Dermis microvascular lymphatic vessel endothelial cell (primary cell): ENCODE results near the gene VSX1. TPM values are rescaled to one million over a fixed set of nuclear protein-coding genes. Genes with fewer than 3 reads are reported as not detected.

Source experiments
- DNase-seq, 2 donors: peaks; one replicate each; pipeline versions ENCODE4 v3.0.0 to v3.0.0-alpha.2; 2010; ENCODE audit warnings: low read depth in 2 of 2
- total RNA-seq: library from RNA; depleted of rRNA; stranded (reverse); fragments of >200 nt; gene quantifications from 2 replicates; pipeline ENCODE4 v1.2.1, GENCODE V29; 2014

VSX1 gene
- total RNA-seq, 1 donor from 2014 or later: not detected

DNA sequence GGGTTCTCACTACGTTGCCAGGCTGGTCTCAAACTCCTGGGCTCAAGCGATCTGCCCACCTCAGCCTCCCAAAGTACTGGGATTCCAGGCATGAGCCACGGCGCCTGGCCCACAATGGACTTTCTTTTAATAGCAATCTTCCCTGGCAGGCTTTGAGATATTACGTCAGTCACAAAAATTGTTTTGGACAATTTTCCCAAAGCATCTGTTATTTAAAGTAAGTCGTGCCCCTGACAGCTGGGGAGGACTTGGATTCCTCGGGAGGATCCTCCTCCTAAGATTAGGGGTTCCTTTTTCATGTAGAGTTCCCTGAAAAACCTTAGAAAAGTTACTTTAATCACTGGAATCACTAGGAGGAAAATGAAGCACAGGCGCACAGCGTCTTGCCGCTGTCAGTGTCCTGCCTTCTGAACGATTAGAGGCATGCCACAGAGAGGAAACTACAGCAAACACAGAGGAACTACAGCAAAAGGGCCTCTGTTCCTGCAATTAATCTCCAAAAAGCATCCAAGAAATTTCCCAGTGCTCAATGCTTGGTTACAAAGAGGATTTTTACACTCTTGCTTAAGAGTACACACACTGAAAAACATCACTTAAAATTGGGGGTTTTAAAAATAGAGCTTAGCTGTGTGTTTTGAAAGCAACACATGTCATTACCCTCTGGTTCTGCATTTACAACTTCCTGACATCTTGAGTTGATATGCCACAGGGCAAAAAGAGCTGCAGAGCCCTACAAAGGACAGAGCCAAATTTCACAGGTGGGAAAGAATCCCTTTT lies 28.5 kb downstream of the VSX1 start:
- no peak for DNase-seq

DNA sequence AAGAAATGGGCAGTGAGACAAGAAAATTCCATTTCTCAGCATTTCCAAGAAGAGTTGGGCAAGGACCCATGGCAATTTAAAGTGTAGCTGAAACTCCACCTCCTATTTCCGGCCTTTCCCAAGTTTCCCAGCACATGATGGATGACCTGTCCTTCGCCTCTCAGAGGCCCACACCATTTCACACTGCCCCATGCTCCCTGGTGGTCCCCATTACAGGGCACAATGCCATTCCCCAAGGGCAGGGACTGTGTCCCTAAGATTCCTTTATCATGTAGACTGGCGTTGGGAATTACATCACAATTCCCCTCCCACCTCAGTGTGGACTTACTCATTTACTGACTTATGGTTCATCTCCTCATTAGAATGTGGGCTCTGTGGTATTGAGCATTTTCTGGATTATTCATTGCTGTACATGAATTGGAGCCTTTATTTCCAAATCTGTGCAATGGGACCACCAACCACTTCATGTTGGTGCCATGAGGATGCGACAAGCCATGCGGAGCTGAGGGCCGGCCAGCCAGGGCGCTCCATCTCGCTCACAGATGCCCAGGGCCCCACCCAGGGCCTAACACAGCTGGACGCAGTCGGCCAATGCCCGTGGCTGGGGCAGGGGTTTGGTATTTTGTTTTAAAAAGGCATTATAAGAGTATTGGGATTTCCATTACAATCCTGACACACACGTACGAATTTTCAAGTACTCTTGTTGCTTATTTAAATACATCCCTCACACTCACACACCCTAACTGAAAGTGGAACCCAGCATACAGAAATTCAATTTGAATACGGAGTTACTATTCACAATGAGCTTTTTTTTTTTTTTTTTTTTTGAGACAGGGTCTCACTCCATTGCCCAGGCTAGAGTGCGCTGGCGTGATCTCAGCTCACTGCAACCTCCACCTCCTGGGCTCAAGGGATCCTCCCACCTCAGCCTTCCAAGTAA lies 29.4 kb downstream of the VSX1 start:
- no peak for DNase-seq

DNA sequence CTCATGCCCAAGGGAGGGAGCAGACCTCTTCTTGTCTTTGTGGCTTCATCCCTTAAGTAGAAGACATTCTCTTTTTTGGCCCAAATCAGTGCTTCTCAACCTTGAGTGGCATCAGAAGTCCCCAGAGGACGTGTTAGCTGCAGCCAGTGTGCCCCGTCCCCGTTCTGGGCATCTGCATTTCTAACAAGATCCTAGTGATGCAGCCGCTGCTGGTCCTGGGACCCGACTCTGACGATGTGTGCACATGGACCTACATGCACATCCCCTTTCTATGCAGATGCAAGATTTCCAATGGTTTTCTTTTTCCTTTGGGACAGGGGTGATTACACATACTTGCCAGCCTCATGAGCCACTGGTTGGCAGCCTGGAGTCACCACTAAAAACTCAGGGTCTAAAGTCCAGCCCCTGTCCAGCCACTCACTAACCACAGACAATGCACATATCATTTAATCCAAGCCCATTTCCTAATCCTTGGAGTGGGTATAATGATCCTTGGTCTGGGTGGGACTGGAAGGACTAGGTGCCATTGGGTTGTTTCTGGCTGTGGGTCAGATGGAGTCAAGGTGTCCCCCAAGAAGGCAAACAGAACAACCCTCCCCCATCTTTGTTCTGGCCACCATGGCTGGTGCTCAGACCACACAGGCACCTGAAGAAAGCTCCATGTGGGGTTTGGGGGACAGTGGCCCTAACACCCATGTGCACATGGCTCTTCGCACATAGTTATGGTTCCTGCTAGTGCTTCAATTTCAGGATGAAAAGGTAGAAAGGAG lies 30.4 kb downstream of the VSX1 start:
- DNase-seq: no peak

DNA sequence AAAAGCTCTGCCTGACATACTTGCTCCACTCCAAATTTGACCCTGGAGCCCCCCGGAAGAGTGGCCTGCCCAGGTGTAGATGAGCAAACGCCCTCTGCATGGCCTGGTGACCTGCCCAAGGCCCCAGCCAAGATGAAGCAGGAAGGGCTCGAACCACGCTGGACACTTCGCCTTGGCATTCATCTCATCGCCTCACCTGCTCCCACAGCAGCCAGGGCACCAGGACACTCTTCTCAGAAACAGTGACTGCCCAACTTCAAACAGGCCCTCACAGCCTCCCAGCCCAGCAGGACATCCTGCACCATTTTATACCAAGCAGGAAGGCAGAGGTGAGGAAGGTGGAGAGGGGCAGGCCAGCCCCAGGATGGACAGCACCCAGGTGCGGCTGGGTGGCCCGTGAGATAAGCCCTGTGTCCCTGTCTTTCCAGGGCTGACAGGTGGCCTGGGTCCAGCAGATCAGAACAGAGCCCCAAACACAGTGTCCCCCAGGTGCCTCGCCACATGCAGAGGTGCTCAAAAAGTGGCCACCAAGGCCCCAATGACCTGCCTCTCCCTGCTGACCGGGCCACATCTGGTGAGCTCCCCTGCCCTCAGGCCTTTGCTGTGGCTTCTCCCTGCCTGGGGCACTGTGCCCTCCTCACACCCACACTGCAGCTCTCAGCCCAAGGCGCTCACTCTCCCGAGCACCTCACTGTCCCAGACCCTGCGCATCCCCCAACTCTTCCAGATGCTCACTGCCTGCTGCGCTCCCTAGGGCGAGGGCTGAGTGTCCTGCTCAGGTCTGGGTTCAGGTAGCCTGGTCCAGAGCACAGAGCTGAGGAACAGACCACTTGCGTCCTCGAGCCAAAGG lies 31.2 kb downstream of the VSX1 start:
- DNase-seq: no peak

DNA sequence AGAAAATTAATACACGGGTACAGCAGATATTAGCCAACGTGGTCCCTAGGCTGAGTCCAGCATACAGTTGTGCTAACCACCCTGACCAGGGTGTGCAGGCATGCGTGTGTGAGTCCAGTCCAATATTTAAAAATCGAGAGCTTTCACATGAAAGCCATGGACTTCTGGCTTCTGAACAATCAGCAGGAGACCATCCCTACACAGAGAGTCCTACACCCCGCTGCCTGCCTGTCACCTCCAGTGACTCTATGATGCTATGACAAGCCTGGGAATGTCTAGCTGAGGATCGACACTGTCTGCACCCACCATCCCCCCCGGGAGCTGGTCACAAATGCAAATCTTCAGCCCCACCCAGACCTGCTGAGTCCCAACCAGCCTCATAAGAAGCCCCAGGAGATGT lies 31.9 kb downstream of the VSX1 start:
- DNase-seq: no peak

DNA sequence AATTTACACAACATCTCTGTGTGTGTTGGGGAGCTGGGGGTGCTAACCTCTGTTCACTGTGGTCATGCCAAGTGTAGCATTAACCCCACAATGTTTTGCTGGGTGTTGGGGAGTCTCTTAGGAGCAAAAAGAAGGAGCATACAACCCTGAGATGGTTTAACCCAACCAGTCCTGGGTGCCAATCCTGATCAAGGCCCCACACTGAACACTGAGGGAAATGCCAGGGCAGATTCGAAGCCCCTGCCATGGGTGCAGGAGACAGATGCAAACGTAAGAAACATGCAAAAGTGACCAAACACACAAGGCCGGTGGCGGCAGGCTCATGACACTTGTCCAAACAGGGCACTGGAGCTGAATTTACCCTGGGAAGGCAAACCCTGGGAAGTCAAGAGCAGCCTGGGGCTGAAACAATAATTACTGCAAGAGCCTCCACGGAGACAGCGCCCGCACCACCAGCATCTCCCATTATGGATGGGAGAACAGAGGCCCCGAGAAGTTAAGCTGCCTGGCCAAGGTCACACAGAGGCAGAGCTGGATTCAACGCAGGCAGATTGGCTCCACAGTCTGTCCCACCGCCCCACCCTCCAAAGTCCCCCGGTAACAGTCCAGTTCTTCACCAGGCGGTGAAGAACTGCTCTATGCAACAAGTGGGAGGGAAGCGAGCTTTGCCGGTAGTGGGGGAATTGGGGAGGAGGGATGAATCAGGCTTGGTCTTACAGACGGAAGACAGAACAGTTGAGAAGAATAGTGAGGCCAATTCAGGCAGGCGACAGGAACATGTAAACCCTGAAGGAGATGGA lies 32.5 kb downstream of the VSX1 start:
- no peak for DNase-seq

DNA sequence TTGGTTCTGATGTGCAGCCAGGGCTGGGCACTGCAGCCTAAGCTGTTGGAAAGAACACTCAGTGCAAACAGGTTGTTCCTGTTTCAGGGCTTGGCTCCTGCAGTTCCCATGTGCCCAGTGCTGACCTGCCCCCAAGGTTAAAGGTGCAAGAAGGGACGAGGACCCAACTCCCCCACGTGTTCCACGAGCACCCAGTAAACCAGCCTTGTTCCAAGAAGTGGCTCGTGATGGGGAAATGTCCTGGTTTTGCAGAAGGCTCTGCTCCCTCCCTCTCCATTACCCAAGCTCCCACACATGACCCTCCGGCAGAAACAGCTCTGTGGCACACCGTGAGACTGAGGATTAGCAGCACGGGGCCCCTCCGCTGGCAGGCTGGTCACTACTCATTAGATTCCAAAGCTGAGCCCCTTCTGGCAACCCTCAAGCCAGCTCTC lies 33.4 kb downstream of the VSX1 start:
- DNase-seq: no peak

DNA sequence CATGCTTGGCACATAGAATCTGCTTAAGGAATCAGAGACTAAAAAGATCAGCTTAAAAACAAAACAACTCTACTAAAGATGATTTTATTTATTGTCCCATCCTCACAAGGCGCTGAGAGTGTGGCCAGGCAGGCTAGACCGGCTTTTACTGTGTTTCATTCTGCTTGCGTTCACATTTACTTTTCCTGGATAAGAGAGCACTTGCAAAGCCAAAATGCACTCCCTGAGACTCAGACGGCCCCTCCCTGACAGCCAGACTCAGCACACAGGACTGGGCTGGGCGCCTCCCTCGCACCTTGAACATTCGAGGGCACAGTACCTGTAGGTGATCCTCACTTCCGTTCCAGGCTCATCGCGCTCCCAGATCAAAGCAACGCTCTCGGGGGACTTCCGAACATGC lies 34.2 kb downstream of the VSX1 start:
- DNase-seq: no peak

DNA sequence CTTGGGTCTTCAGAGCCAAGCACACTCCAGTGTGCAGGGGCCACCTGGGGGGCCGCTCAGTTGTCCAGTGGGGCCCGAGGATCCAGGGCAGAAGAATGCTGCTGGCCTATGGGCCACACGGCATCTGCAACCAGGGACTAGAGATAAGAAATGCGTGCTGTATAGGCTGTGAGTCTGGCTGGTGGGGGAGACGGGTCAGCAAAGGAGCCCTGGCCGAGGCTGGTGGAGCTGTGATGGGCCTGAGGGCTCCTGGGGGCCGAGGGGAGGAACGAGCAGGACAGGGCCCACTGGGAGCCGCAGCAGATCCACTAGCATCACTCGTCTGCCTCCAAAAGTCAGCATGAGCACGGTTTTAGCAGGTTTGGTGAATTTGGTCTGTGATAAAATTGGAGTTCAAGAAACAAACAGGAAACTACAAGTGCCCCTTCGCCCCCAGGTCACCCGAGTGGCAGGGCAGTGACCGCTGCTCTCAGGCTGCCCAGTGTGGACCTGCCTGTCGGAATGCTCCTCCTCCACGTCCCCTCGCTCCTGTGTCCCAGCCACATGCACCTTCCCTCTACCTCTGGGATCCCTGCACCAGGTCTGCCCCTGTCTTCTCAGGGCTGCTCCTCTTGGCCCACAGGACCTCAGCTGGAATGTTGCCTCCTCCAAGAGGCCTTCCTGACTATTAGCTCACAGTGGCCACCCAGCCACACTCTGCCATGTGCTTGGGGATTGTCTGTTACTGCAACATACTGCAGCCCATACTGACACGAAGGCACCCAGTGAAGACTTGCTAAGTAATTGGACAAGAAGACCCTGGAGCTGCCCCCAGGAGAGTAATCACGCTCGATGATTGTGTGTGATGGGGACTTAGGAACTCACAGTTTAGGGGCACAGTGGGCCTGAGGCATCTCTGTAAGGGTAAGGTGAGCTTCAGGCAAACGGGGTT lies 34.9 kb downstream of the VSX1 start:
- DNase-seq: no peak

DNA sequence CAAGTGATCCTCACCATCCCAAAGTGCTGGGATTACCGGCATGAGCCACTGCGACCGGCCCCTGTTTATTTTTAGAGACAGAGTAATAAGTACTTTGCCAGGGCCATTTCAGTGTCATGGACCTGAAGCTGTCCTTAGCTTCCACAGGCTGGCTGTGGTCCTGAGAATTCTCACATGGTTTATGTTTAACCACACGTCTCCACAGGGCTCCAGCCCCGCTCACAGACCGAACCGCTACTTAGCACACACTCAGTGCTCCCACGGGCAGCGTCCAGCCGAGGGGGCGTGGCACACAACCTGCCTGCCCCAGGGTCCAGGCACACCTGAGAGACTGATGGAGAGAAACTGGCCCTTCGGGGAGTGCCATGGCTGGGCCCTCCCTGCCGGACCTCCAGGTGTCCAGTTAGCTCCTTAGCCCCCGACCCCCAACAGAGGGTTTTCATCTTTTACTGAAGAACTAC lies 35.7 kb downstream of the VSX1 start:
- DNase-seq: no peak

DNA sequence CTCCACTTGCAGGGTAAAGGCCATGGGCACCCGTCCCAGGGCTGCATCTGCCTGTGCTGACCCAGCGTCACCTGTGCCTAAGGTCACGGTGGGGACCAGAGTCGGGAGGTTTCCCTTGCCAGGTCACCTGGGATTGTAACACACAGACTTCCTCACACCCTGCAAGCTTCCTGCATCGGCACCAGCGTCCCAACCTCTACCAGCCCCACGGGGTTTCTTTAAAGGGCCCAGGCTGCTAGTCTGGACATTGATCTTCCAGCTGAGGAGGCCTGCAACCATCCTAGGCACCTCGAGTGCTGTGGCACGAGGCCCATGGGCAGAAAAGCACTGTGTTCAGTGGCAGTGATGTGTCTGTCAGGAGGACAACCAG lies 36.6 kb downstream of the VSX1 start:
- DNase-seq: no peak

DNA sequence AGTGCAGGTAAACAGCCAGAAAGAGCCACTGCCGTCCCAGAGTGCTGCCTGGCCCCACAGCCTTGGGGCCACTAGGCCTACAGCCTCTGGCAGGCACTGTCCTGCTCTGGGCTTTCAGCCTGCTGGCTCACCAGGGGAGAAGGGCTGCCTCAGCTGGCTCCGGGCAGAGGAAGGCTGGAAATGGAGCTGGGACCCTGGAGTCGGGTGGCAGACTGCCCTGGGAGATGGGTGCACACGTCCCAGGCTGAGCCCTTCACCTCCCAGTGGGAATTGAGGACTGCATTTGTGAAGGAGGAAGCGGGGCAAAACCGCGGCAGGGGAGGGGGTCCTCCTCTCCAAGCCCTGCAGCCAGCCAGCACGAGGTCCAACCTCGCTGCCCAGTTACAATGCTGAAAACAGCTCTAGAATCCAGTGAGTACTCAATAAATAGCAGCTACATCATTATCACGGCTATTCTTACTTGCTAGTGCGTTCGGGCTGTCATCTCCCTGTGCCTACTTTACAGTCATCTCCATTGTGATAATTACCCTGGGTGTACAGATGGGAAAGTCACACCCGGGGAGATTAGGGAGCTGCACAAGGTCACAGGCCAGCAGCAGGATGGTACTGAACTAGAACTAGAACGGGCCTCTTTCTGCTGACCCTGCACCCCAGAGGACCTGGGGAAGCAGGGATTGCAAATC lies 37.1 kb downstream of the VSX1 start:
- no peak for DNase-seq

DNA sequence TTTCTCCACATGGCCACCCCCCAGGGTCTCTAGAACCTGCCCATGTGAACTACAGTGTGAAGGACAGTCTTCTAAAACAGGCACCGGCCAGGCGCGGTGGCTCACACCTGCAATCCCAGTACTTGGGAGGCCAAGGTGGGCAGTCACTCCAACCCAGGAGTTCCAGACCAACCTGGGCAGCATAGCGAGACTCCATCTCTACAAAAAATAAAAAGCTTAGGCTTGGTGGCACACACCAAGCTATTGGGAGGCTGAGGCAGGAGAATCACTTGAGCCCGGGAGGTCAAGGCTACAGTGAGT lies 37.7 kb downstream of the VSX1 start:
- no peak for DNase-seq

DNA sequence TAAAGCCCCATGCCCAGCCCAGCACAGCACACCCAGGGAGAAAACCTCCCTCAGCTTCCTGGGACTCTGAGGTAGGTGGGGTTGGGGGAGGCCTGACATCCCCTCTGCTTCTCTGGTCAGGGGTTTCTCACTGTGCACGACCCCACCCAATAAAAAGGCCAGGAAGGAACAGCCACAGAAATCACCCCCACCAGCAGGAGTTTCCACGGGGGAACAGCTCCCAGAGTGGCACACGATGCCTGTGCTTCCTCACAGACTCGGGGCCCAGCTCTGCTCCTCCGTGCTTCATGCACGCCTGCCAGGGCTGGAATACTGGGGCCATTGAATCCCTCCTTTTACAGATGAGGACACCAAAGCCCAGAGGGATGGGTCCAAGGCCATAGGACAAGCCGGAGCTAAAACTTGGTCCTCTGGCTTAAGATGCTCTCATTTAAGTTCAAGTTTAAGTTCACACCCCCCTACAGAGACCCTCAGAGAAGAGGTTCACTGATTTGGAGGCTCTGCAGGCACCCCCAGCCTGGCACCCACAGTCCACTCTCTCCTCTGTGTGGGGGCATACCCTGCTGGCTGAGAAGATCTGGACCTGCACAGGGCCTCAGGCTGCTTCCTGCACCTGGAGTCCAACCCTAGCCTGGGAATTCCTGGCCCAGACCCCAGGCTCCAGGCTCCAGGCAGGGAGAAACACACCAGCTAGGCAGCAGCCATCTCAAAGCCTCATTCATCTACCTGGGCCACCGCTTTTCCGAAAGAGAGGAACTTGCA lies 38.3 kb downstream of the VSX1 start:
- no peak for DNase-seq

DNA sequence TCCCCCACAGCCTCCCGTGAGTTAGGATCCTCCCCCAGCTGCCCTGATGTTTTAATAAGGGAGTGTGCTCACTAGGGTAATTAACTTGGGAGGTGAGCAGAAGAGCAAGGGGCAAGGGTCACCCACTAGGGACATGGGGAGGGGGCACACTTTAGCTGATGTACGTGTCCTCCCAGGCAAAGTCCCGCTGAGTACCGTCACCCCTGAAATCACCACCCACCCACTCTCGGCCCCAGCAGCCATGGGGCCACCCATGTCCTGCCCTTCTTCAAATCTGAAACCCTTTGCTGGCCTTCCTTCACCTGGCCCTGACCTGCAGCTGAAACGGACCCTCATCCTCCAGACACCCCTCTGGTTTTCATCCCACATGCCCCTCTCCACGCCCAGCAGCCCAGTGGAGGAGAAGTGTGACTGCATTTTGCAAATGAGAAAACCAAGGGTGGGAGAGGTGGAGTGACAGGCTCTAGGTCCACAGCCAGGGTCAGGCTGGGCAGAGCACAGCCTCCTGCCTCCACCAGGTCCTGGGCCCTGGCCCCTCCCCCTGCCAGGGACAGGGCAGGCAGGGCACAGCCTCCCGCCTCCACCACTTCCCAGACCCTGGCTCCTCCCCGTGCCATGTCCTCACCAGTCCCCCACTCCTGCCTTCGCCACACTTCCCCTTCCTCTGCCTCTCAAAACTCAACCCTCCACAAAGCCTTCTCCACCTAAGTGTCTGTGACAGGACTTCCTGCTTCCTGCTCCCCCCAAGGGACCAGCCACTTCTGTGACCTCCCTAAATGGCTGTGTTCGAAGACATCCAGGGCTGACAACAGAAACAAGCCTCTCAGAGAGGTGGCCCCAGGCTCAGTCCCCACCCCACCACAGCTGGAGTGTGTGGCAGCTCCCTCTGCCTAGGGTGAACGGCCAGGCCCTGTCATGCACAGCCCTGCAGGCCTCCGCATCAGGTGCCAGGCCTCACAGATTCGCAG lies 39.1 kb downstream of the VSX1 start:
- no peak for DNase-seq

DNA sequence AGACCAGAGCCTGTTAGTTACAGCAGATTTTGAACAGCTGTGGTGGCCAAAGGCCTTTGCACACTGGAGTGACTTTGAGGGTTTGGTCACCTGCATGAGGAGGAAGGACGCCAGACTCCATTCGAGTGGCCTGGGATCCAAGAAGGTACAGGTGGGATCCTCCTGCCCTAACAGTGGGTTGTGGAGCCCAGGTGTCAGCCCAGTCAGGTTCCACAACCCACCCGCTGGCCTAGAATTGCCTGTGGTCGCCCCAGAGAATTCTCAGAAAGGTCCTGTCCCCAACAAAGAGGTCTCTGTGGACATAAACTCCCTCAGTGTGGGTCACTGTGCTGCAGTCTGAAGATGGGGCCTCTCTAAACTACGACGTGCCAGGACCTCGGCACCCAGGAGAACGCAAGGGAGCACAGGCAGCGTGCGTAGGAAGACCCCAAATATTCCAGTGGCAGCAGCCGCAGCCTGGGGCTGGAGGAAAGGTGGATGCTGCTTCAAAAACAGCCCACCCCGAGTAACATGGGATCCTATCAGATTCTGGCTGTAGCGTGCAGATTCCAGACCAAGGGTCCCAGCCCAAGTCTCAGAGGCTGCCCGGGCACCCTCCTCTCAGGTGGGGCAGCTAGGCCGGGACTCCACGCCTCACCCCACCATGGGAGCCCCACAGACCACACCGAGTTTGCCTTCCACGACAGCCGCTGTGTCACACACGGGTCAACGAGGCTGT lies 40.0 kb downstream of the VSX1 start:
- DNase-seq: no peak
